GM21619 (cell line): Measurements from ENCODE around the gene ZNF414.
"Not testable (repeated sequence)": the region's sequence is repeated elsewhere in the genome, so short reads cannot be mapped to it uniquely, and the experiment has no call there.

ENCODE experiments used
- ATAC-seq: cut with Tn5 transposase; IDR thresholded peaks from one replicate; pipeline ENCODE4 v1.9.1; 2021; ENCODE audit not compliant: unreplicated experiment

Gene ZNF414, protein sequence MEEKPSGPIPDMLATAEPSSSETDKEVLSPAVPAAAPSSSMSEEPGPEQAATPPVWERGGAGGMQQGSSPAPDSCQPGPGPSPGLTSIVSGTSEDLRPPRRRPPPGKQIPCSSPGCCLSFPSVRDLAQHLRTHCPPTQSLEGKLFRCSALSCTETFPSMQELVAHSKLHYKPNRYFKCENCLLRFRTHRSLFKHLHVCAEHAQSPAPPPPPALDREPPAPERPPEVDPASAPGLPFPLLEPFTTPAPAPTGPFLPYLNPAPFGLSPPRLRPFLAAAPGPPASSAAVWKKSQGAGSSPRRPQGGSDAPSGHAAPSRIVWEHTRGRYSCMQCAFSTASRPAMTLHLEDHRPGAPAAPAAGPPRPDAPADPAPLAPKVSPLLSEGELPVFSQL

DNA sequence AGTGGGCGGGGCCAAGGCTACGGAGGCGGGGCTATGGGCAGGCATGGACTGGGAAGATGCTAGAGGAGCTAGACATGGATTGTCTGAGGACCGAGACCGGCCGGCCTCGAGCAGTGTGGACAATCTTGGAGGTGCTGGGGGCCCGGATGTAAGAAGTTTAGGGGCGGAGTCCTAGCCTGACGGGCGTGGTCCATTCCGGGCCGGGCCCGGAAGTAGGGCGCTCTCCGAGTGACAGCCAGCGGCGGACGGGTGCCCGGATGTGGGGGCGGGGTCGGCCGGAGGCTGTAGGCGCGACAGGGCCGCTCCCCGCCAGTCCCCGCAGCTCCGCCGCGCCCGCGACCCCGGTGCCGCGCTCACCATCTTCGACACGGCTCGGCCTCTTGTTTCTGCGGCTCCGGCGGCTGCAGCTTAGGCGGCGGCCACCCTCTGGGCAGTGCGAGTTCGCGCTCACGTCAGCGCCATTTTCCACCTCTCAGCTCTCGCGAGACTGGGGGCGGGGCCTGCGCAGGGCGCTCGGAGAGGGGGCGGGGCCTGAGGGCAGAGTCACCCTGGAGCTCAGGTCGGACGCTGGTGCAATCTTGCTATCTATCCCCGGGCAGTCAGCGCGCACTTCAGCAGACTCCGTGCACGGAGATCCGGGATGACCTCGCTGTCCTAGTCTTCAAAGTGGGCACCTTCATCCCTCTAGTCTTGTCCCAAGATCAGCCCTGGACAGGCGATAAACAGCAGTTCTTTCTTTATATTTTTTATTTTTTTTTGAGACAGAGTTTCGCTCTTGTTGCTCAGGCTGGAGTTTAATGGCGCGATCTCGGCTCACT is at the start of gene ZNF414:
Gene ZNF414, minus strand, starts transcription at position 481 of the 818 bp plus-strand sequence. Its CDS starts 121 bp downstream, at position 360.
- peak; percentile 85 for ATAC-seq

GRCh38 chr19:8561075-8561764 is 47.3 kb upstream of the ZNF414 start:
- ATAC-seq, result no peak

GRCh38 chr19:8558325-8558724 is 44.4 kb upstream of the ZNF414 start:
- ATAC-seq, result no peak

DNA sequence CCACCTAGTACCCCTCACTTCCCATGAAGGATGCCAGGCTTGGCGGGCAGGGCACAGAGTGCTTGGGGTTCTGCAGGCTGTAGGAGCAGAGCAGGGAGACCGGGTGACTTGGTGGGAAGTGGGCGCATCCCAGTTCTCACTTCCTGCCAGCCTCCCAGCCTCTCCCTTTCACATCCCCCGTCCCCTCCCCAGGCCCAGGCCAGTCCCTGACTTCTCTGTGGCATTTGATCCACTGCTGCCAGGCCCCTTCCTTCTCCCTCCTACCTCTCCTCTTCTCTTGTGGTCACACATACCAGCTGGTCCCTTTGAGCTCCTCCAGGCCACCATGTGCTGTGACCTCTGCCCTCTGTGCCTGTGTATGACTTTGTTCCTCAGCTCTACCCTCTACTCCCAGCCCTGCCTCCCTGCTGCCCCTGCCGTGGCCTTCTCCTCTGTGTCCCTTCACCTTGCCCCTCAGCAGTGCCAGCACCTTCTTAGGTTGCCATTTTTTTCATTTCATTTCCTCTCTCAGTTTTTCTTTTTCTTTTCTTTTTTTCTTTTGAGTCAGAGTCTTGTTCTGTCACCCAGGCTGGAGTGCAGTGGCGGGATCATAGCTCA is 43.8 kb upstream of the ZNF414 start:
- ATAC-seq, result no peak

GRCh38 chr19:8553729-8554128 is 39.8 kb upstream of the ZNF414 start:
- ATAC-seq, result not testable (repeated sequence)

- no peak for ATAC-seq
These were observed 38.8 kb upstream of the ZNF414 start for GRCh38 chr19:8552810-8553209.

DNA sequence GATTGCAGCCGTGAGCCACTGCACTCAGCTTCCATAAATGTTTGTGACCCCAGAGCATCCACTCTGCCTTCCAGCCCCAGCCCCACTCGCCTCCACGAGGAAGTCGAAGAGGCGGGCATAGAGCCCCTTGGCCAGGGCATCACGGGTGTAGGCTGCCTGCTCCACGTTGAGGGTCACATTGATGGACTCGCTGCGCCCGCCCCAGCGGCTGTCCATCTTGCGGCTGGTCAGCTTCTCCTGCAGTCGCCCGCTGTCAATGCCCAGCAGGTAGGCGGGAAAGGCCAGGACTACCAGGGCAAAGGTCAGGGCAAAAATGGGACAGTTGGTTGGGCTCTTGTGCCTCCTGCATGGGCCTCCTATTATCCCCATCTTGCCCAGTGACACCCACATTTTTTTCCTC is 36.1 kb upstream of the ZNF414 start:
- ATAC-seq, result no peak

- ATAC-seq, result no peak
These were observed 31.8 kb upstream of the ZNF414 start for GRCh38 chr19:8545743-8546142.

- no peak for ATAC-seq
These were observed 30.2 kb upstream of the ZNF414 start for GRCh38 chr19:8544168-8544567.

DNA sequence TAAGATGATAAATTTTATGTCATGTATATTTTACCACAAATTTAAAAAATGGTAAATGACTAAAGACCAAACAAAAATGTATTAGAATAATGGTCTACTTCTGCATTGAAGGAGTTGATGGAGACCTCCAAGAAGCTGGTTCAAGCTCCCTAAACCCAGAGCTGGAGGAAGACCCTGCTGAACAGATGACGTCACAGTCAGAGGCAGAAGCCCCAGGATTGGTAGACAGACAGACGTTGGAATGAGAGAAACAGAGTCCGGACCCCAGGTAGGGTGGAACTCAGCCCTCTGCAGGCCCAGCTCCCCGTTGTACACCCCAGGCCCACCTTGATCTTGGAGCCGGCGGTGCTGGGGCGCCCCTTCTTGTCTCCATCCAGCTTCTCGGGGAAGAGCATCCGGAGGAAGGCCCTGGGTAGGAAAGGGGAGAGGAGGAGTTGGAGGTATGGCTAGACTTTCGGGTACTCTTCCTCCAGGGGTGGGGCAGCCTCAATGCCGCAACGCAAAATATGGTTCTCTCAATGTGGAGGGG is 25.7 kb upstream of the ZNF414 start:
- ATAC-seq, result no peak

DNA sequence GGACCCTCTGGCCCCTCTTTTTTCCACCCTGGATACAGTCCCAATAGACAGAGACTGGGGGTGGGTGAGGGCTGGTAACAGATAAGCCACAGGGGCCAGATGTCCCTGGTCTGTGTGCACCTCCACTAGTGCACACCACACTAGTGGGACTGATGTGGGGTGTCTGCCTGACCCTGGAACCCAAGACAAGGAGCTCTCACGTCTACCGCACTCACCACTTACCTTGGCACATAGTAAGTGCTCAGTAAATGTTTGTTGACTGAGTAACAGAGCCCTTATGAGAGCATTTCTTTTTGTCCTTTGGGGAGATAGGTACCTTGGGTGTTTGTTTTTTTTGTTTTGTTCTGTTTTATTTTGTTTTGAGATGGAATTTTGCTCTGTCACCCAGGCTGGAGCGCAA is 23.1 kb upstream of the ZNF414 start:
- no peak for ATAC-seq

- no peak for ATAC-seq
These were observed 22.3 kb upstream of the ZNF414 start for GRCh38 chr19:8536282-8536681.

DNA sequence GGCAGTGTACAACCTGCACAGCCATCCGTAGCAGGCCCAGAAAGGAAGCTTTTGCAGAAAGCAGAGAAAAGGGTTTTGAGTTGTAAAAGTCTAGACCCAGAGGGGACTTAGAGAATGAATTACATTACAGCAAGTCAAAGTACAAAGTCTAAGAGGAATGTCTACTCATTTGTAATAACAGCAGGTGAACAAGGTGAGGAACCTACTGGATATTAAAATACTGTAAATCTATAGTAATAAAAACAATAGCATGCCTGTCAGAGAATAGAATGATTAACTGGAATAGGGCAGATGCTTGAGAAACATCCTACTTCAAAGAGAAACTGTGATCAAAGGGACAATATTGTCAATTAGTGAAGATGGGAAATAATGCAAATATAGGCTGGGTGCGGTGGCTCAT is 18.3 kb upstream of the ZNF414 start:
- ATAC-seq, result no peak

DNA sequence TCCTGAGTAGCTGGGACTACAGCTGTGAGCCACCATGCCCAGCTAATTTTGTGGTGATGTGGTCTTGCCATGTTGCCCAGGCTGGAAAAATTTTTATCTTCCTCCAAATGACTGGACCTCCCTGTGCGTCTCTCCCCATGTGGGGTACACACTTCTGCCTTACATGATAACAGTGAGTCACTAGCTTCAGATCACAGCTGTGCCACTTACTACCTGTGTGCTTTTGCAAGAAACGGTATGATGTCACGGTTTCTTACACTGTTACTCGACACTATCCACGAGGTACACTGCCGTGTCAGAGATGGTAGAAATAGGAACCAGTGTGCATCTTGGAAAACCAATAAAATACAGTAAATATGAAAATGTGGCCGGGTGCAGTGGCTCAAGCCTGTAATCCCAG is 17.5 kb upstream of the ZNF414 start:
- ATAC-seq, result no peak

- ATAC-seq, result no peak
These were observed 16.2 kb upstream of the ZNF414 start for GRCh38 chr19:8530061-8530679.

DNA sequence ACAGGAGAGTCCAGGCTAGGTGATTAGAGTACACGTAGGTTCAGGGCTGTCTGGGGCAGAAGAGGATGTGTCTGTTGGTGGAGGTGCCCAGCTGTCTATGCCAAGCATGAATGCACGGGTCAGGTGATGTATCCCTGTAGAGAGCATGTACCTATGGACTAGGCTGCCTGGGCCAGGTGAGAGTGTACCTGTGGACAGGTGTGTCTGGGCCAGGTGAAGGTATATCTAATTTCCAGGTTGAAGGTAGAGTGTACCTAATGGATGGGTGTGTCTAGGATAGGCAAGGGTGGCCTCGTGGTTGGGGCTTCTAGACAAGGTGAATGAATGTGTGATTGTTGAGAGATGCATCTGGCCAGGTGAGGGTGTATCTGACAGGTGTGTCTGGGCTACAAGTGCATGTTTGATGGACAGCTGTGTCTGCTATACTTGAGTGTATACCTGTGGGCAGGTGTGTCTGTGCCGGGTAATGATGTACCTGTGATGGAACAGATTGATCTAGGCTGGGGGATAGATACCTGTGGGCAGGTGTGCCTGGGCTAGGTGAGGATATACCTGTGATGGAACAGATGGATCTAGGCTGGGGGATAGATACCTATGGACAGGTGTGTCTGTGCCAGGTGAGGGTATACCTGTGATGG is 15.5 kb upstream of the ZNF414 start:
- ATAC-seq, result no peak

GRCh38 chr19:8528500-8528899 is 14.5 kb upstream of the ZNF414 start:
- no peak for ATAC-seq

GRCh38 chr19:8526345-8527091 is 12.6 kb upstream of the ZNF414 start:
- no peak for ATAC-seq

DNA sequence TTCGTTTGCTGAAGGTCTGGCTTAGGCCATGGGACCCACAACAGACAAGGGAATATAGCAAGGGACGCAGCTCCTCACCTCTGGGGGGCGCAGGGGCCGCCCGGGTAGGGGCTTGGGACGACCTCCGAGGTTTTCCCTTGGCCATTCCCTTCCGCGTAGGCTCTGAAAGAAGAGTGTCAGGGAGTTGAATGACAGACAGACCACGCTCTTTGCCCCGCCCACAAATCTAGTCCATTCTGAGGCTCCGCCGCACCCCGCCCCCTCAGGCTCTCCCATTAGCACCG is 11.4 kb upstream of the ZNF414 start:
- no peak for ATAC-seq

GRCh38 chr19:8519388-8519787 is 5.4 kb upstream of the ZNF414 start:
- ATAC-seq, result no peak
